ENCODE measurements around the gene PCDHGA4.
"Not testable (repeated sequence)": the region's sequence is repeated elsewhere in the genome, so short reads cannot be mapped to it uniquely, and the experiment has no call there.

The PCDHGA4 gene

GRCh38 chr5:141340781-141341354, 14.0 kb upstream of the PCDHGA4 start:
- not testable (repeated sequence) for ATAC-seq; H3K27ac Mint-ChIP-seq; DNase-seq (ENCODE audit: low spot score in 2 of 2); H3K4me1 Mint-ChIP-seq; H3K4me3 Mint-ChIP-seq; H3K36me3 Mint-ChIP-seq
- peaks cover 20% of the 10 kb centered on the region for H3K9me3 Mint-ChIP-seq

DNA sequence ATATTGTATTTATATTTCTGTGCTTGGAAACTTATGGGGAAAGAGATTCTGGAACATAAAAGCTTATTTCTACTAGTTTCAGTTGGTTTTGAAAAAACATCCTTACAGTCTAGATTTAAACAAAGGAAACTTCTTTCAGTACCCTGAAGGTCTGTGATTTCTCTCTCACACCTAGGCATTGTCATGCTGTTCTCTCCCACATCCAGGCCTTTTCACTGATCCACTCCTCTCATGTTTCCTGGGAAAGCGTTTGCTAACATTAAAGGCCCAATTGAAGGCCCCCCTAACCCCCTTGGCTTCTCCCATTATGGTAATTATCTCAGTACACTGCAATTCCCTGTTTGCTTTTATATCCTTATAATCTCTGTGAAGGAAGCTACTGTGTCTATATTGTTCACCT, 12.0 kb upstream of the PCDHGA4 start:
- H3K9me3 Mint-ChIP-seq, result peaks cover 20% of the 10 kb centered on the region
- H3K36me3 Mint-ChIP-seq, result no peaks in the 10 kb centered on the region
- no peak overlapping the region for H3K27ac Mint-ChIP-seq
- no peak for DNase-seq (ENCODE audit: low spot score in 2 of 2)
- H3K4me3 Mint-ChIP-seq, result no peak overlapping the region
- no peak for ATAC-seq
- no peaks in the 10 kb centered on the region for H3K4me1 Mint-ChIP-seq

DNA sequence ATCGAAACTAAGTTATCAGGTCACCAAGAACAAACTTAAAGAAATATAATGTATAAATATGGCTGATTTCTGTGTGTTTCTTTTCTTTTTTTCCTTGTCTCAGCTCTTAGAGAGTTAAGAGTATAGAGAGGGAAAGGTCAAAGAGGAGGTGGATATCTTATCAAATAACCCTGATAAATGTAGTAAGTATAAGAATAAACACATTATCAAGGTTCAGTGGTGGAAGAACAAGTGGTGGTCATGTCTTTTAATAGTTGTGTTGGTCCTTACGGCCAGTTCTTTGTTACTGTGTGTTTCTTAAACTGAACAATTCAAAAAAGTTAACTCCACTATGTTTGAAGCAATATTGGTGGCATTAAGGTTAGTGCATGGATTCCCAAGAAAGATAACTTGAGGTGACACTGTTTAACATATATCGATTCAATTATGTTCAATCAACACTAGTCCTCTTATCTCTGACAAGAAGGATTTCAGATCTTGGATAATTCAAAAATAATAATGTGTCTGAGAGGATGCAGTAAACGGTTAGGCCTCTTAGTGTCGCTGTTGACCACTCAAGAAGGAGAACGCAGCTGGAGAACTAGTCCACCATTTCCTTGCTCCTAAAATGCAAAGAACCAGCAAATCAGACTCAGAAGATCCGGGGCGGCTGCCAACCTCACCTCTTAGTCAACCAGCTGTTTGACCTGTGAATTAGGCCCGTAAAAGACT, 11.4 kb upstream of the PCDHGA4 start, which contains the start of gene PCDHGA3:
TSS of gene PCDHGA3 (plus strand) at position 588 of the 711 bp plus-strand sequence. CDS start 205 bp downstream, outside the sequence.
- ATAC-seq, result no peak
- no peak for DNase-seq (ENCODE audit: low spot score in 2 of 2)
- peak within 1 kb of the TSS; percentile 29 for H3K4me3 Mint-ChIP-seq
- H3K27ac Mint-ChIP-seq, result no peak within 1 kb of the TSS
- H3K36me3 Mint-ChIP-seq, result no peaks in the 10 kb centered on the region
- no peaks in the 10 kb centered on the region for H3K4me1 Mint-ChIP-seq
- H3K9me3 Mint-ChIP-seq, result peaks cover 16% of the 10 kb centered on the region

- peaks cover 14% of the 10 kb centered on the region for H3K9me3 Mint-ChIP-seq
- no peak overlapping the region for H3K27ac Mint-ChIP-seq
- H3K36me3 Mint-ChIP-seq, result no peaks in the 10 kb centered on the region
- ATAC-seq (no peak), DNase-seq (ENCODE audit: low spot score in 2 of 2) (no peak)
- H3K4me3 Mint-ChIP-seq, result peak overlapping the region; percentile 29
- no peaks in the 10 kb centered on the region for H3K4me1 Mint-ChIP-seq
These were observed 10.8 kb upstream of the PCDHGA4 start for GRCh38 chr5:141343953-141344463.

GRCh38 chr5:141345327-141345726, 9.5 kb upstream of the PCDHGA4 start:
- Mint-ChIP-seq H3K27ac (no peak overlapping the region), H3K9me3 (peaks cover 13% of the 10 kb centered on the region)

DNA sequence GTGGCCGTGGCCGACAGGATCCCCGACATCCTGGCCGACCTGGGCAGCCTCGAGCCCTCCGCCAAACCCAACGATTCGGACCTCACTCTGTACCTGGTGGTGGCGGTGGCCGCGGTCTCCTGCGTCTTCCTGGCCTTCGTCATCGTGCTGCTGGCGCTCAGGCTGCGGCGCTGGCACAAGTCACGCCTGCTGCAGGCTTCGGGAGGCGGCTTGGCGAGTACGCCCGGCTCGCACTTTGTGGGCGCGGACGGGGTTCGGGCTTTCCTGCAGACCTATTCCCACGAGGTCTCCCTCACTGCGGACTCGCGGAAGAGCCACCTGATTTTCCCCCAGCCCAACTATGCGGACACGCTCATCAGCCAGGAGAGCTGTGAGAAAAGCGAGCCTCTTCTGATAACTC, 8.8 kb upstream of the PCDHGA4 start:
- H3K27ac Mint-ChIP-seq; ATAC-seq; DNase-seq (ENCODE audit: low spot score in 2 of 2); H3K4me3 Mint-ChIP-seq; H3K4me1 Mint-ChIP-seq; H3K36me3 Mint-ChIP-seq: not testable (repeated sequence)
- H3K9me3 Mint-ChIP-seq, result peaks cover 12% of the 10 kb centered on the region

More at GRCh38 chr5:141345327-141345726, 9.5 kb upstream of the PCDHGA4 start:
- DNase-seq (ENCODE audit: low spot score in 2 of 2) (no peak), ATAC-seq (no peak)
- Mint-ChIP-seq H3K4me1 (peaks cover 4% of the 10 kb centered on the region), H3K4me3 (no peak overlapping the region), H3K36me3 (no peaks in the 10 kb centered on the region)

DNA sequence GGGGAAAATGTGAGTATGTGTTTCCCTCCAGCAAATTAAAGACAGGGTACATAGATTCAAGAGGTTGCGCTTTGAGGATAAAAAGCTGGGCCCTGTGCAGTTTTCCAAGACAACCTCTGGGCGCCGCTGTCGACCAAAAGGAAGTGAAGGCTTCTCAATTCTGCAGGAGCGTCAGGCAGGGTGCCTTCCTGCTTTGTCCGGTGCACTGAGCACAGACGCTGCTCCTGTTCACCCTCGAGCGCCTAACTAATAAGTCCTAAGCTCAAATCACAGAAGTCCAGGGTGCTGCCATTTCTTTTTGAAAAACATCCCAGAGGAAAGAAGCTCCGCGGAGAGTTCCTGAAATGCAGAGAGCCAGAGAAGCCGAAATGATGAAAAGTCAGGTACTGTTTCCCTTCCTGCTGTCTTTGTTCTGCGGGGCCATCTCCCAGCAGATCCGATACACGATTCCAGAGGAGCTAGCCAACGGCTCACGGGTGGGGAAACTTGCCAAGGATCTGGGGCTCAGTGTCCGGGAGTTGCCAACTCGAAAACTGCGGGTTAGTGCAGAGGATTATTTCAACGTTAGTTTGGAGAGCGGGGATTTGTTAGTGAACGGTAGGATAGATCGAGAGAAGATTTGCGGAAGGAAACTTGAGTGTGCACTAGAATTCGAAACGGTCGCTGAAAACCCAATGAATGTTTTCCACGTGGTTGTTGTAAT, 4.8 kb upstream of the PCDHGA4 start, which contains the start of gene PCDHGB1:
TSS of gene PCDHGB1 (plus strand) at position 183 of the 703 bp plus-strand sequence. CDS start at position 345, 162 bp downstream.
- no peaks in the 10 kb centered on the region for H3K36me3 Mint-ChIP-seq
- DNase-seq (ENCODE audit: low spot score in 2 of 2) (peak in 1 of 2 donors; percentile 51), ATAC-seq (peak; percentile 57)
- peaks cover 12% of the 10 kb centered on the region for H3K9me3 Mint-ChIP-seq
- peak within 1 kb of the TSS; percentile 54 for H3K4me3 Mint-ChIP-seq
- H3K4me1 Mint-ChIP-seq, result peaks cover 6% of the 10 kb centered on the region
- H3K27ac Mint-ChIP-seq, result no peak within 1 kb of the TSS

DNA sequence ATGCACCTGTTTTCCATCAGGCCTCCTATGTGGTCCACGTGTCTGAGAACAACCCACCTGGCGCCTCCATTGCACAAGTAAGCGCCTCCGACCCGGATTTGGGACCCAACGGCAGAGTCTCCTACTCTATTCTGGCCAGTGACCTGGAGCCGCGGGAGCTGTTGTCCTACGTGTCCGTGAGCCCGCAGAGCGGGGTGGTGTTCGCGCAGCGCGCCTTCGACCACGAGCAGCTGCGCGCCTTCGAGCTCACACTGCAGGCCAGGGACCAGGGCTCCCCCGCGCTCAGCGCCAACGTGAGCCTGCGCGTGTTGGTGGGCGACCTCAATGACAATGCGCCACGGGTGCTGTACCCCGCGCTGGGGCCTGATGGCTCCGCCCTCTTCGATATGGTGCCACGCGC, 3.2 kb upstream of the PCDHGA4 start:
- Mint-ChIP-seq H3K4me3 (no peak overlapping the region), H3K9me3 (peaks cover 8% of the 10 kb centered on the region)

DNA sequence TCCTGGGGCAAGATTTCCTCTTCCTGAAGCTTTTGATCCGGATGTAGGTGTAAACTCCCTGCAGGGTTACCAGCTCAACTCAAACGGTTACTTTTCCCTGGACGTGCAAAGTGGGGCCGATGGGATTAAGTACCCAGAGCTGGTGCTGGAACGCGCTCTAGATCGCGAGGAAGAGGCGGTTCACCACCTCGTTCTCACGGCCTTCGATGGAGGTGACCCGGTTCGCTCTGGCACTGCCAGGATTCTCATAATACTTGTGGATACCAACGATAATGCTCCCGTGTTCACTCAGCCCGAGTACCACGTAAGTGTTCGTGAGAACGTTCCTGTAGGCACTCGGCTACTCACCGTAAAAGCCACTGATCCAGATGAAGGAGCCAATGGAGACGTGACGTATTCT, 820 bp downstream of the PCDHGA4 start:
- Mint-ChIP-seq H3K9me3 (peaks cover 4% of the 10 kb centered on the region), H3K36me3 (no peaks in the 10 kb centered on the region), H3K4me3 (no peak overlapping the region), H3K4me1 (peaks cover 6% of the 10 kb centered on the region), H3K27ac (no peak overlapping the region)
- no peak for ATAC-seq
- no peak for DNase-seq (ENCODE audit: low spot score in 2 of 2)

More for the DNA sequence above, 3.2 kb upstream of the PCDHGA4 start:
- Mint-ChIP-seq H3K4me1 (peaks cover 6% of the 10 kb centered on the region), H3K27ac (no peak overlapping the region), H3K36me3 (no peaks in the 10 kb centered on the region)
- ATAC-seq (no peak), DNase-seq (ENCODE audit: low spot score in 2 of 2) (no peak)

- DNase-seq (ENCODE audit: low spot score in 2 of 2) (no peak), ATAC-seq (no peak)
- Mint-ChIP-seq H3K36me3 (no peaks in the 10 kb centered on the region), H3K9me3 (peaks cover 4% of the 10 kb centered on the region), H3K4me3 (no peak overlapping the region), H3K4me1 (peaks cover 6% of the 10 kb centered on the region), H3K27ac (no peak overlapping the region)
These were observed 1.3 kb downstream of the PCDHGA4 start for GRCh38 chr5:141356133-141356532.

DNA sequence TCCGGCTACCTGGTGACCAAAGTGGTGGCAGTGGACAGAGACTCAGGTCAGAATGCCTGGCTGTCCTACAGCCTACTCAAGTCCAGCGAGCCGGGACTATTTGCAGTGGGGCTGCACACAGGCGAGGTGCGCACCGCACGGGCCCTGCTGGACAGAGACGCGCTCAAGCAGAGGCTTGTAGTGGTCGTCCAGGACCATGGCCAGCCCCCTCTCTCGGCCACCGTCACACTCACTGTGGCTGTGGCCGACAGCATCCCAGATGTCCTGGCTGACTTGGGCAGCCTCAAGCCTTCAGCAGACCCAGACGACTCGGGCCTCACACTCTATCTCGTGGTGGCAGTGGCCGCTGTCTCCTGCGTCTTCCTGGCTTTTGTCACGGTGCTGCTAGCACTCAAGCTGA, 2.1 kb downstream of the PCDHGA4 start:
- Mint-ChIP-seq H3K4me1 (peaks cover 6% of the 10 kb centered on the region), H3K4me3 (no peak overlapping the region), H3K9me3 (peaks cover 7% of the 10 kb centered on the region), H3K36me3 (no peaks in the 10 kb centered on the region), H3K27ac (no peak overlapping the region)
- no peak for DNase-seq (ENCODE audit: low spot score in 2 of 2)
- ATAC-seq, result no peak

DNA sequence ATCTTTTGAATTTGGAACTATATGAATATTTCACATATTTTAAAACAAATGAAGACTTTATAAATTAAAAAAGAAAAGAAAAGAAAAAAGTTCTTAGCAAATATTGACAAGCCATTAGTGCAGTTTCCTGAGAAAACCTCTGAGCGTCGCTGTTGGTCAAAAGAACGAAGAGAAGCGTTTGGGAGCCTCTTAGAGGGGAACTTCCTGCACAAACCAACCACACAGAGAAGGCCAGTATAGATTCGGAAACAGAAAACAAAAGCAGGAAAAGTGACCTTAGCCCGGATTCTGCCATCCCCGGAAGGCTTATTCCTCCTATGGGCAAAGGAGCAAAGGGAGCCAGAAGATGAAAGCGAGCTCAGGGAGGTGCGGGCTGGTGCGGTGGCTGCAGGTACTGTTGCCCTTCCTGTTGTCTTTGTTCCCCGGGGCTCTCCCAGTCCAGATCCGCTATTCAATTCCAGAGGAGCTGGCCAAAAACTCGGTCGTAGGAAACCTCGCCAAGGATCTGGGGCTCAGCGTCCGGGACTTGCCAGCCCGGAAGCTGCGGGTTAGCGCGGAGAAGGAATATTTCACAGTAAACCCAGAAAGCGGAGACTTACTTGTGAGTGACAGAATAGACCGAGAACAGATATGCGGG, 5.1 kb downstream of the PCDHGA4 start, which contains the start of gene PCDHGB2:
TSS of gene PCDHGB2 (plus strand) at position 205 of the 637 bp plus-strand sequence. CDS start at position 347, 142 bp downstream.
- DNase-seq (ENCODE audit: low spot score in 2 of 2) (no peak), ATAC-seq (peak; percentile 28)
- peak within 1 kb of the TSS; percentile 74 for H3K4me3 Mint-ChIP-seq
- peaks cover 10% of the 10 kb centered on the region for H3K9me3 Mint-ChIP-seq
- H3K36me3 Mint-ChIP-seq, result no peaks in the 10 kb centered on the region
- peak within 1 kb of the TSS; percentile 63 for H3K27ac Mint-ChIP-seq
- H3K4me1 Mint-ChIP-seq, result peaks cover 6% of the 10 kb centered on the region

- DNase-seq (ENCODE audit: low spot score in 2 of 2), result no peak
- Mint-ChIP-seq H3K9me3 (peaks cover 16% of the 10 kb centered on the region), H3K36me3 (no peaks in the 10 kb centered on the region), H3K4me1 (peaks cover 6% of the 10 kb centered on the region), H3K27ac (no peak overlapping the region), H3K4me3 (no peak overlapping the region)
- no peak for ATAC-seq
These were observed 5.9 kb downstream of the PCDHGA4 start for GRCh38 chr5:141360685-141361084.

DNA sequence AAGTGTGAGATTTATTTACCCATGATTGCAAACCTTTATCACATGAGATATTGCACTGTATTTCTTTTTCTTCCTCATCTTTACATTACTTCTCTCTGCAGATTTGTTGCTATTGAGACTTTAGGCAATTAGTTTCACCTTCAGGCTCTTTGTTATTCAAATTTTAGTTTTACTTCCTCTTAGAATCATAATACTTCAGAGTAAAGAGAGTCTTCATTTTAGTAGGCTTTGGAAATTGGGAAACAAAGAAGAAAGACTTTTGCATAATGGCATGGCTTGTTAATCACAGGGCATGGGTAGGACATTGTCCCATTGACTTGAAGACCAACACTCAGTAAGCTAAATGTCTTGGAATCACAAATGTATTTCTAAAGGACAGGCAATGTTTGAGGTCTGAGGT, 7.9 kb downstream of the PCDHGA4 start:
- Mint-ChIP-seq H3K9me3 (peaks cover 17% of the 10 kb centered on the region), H3K4me3 (no peak overlapping the region), H3K27ac (no peak overlapping the region), H3K36me3 (no peaks in the 10 kb centered on the region), H3K4me1 (peaks cover 6% of the 10 kb centered on the region)
- no peak for ATAC-seq
- no peak for DNase-seq (ENCODE audit: low spot score in 2 of 2)

Data from stimulated activated effector memory CD8-positive, alpha-beta T cell treated with anti-CD3 and anti-CD28 coated beads, Interleukin-12 subunit alpha, Interleukin-12 subunit beta, amount 100 ng/mL, for 72 hours (primary cell).